ENCODE results near the gene CEND1.

The CEND1 gene

GRCh38 chr11:770642-771616, 19.0 kb downstream of the CEND1 start:
- Histone ChIP-seq H3K4me3 (no peak overlapping the region), H3K27ac (no peak overlapping the region)

- Histone ChIP-seq H3K4me3 (no peak overlapping the region), H3K27ac (no peak overlapping the region)
These were observed 19.8 kb downstream of the CEND1 start for GRCh38 chr11:769887-770641.

GRCh38 chr11:767238-767637, 22.7 kb downstream of the CEND1 start:
- no peak overlapping the region for H3K27ac ChIP-seq
- no peak overlapping the region for H3K4me3 ChIP-seq

- H3K27ac ChIP-seq, result no peak overlapping the region
- H3K4me3 ChIP-seq, result no peak overlapping the region
These were observed 23.0 kb downstream of the CEND1 start for GRCh38 chr11:766936-767210.

- no peak overlapping the region for H3K4me3 ChIP-seq
- no peak overlapping the region for H3K27ac ChIP-seq
These were observed 23.6 kb downstream of the CEND1 start for GRCh38 chr11:766106-766935.

GRCh38 chr11:765802-766091, 24.1 kb downstream of the CEND1 start:
- Histone ChIP-seq H3K4me3 (no peak overlapping the region), H3K27ac (no peak overlapping the region)

GRCh38 chr11:765025-765801, 24.7 kb downstream of the CEND1 start:
- H3K27ac ChIP-seq, result no peak overlapping the region
- no peak overlapping the region for H3K4me3 ChIP-seq

GRCh38 chr11:764322-765024, 25.4 kb downstream of the CEND1 start:
- Histone ChIP-seq H3K27ac (peak overlapping the region in 3 of 21 experiments; percentile 2 to 56 (median 32)), H3K4me3 (no peak overlapping the region)

GRCh38 chr11:763549-764321, 26.2 kb downstream of the CEND1 start:
- no peak overlapping the region for H3K4me3 ChIP-seq
- peak overlapping the region in 10 of 21 experiments; percentile 2 to 57 (median 44) for H3K27ac ChIP-seq

GRCh38 chr11:763073-763463, 26.8 kb downstream of the CEND1 start:
- Histone ChIP-seq H3K27ac (peak overlapping the region in 19 of 21 experiments; percentile 7 to 69 (median 47)), H3K4me3 (no peak overlapping the region)

- peak overlapping the region in 18 of 21 experiments; percentile 5 to 69 (median 32) for H3K27ac ChIP-seq
These were observed 27.3 kb downstream of the CEND1 start for GRCh38 chr11:762421-763072.

GRCh38 chr11:761526-762108, 28.3 kb downstream of the CEND1 start:
- Histone ChIP-seq H3K27ac (peak overlapping the region in 1 of 21 experiments; percentile 63), H3K4me3 (no peak overlapping the region)

More at GRCh38 chr11:762421-763072, 27.3 kb downstream of the CEND1 start:
- no peak overlapping the region for H3K4me3 ChIP-seq

GRCh38 chr11:760236-760635, 29.7 kb downstream of the CEND1 start:
- H3K27ac ChIP-seq, result no peak overlapping the region

GRCh38 chr11:749731-750130, 40.2 kb downstream of the CEND1 start:
- H3K4me3 ChIP-seq, result no peak overlapping the region
- peak overlapping the region in 2 of 21 experiments; percentile 15 to 94 for H3K27ac ChIP-seq

More at GRCh38 chr11:760236-760635, 29.7 kb downstream of the CEND1 start:
- no peak overlapping the region for H3K4me3 ChIP-seq

- peak overlapping the region; percentile 81 to 98 (median 96) for H3K4me3 ChIP-seq
- peak overlapping the region in 20 of 21 experiments; percentile 72 to 94 (median 86) for H3K27ac ChIP-seq
These were observed 41.9 kb downstream of the CEND1 start for GRCh38 chr11:748007-748359.

- peak within 1 kb of the TSS; percentile 43 to 94 (median 86) for H3K27ac ChIP-seq
- H3K4me3 ChIP-seq, result peak within 1 kb of the TSS; percentile 81 to 98 (median 96)
These were observed 42.5 kb downstream of the CEND1 start, which contains the start of gene TALDO1 for GRCh38 chr11:747158-748006. Gene TALDO1, plus strand, starts transcription at chr11:747464. Its CDS starts 18 bp downstream, at chr11:747482.
